ENCODE results near the gene DNAAF1.
A peak's percentile ranks its signal among the peaks of the same experiment; 100 is the strongest.
"Not testable (repeated sequence)": the region's sequence is repeated elsewhere in the genome, so short reads cannot be mapped to it uniquely, and the experiment has no call there.

Gene DNAAF1

DNA sequence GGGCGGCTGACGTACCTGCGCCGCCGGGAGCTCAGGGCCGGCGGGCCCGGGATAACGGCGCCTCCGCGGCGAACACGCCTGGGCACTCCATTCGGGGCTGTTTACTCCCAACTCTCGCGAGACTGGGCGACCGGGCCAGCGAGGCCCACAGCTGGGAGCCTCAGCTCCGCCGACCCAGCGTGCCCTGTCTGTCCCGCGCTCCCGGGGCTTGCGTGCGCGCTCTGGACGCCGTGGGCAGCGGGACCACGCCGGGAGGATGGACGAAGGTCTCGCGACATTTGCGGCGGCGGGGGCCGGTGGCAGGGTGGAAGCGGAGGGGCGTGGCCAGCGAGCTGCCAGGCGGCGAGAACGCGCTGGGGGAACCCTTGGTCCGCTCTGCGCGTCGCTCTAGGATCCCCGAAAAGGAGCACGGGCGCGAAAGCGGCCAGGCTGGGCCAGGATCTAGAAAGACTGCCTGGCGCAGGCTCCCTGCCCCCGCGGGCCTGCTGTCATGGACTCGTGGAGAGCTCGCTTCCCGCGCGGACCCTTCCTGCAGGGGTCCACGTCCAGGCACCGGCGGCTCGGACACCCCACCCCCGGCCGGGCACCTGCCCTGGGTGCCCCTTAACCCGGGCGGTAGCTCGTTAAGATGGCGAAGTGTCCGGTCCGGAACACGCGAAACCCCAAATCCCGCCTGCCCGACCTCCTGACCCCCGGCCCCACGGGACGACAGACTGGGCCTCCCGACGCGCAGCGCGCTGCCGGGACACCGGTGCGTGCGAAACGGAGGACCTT is 28.2 kb upstream of the DNAAF1 start, which contains the start of gene MBTPS1:
MBTPS1 (minus strand) TSS at position 223 of the 774 bp plus-strand sequence. CDS start 15,159 bp downstream, outside the sequence.
- peak; percentile 18; the same call in 1 of the 2 replicates for TF ChIP-seq CTCF (conservative IDR thresholded peaks at IDR 0.05)

GRCh38 chr16:84117494-84117843 is 27.6 kb upstream of the DNAAF1 start:
- peak overlapping the region; percentile 92 for H3K27ac ChIP-seq
- no peak for TF ChIP-seq CTCF (conservative IDR thresholded peaks at IDR 0.05)

More for the DNA sequence above, 28.2 kb upstream of the DNAAF1 start, which contains the start of gene MBTPS1:
- peak within 1 kb of the TSS; percentile 92 for H3K27ac ChIP-seq

- not testable (repeated sequence) for H3K27ac ChIP-seq
Measured at GRCh38 chr16:84118315-84118714, 26.8 kb upstream of the DNAAF1 start.

DNA sequence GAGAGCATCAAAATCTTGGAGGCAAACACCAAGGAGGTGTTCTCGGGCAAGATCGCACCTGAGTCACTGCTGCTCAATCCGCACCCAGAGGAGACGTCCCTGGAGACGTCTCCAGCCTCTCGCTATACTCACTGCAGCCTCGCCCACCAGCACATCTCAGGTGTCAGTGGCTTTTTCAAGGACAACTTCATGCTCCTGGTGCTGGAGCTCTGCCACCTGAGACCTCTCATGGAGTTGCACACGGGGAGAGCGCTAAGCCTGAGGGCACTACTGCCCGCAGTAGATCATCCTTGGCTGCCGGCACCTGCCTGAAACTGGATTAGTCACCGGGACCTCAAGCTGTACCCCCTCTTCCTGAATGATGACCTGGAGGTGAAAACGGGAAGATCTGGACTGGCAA is 25.7 kb upstream of the DNAAF1 start:
- no peak overlapping the region for H3K27ac ChIP-seq
- TF ChIP-seq CTCF (conservative IDR thresholded peaks at IDR 0.05) = no peak

DNA sequence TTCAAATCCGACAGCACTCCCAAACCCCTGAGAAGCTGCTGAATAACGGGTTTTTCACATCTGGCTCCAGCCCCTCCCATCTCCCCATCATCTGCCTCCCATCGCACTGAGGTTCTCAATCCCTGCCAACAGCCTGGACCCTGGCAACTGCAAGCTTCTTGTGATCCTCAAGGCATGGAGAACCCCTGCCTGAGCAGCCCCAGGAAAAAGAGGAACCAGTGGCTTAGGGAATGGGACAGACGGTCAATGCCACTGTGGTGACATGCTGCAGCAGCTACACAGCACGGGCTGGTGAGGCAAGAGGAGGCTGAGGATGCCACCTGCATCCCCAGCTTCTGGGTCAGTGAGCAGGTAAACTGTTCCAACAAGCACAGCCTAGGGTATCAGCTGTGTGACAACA is 25.1 kb upstream of the DNAAF1 start:
- TF ChIP-seq CTCF (conservative IDR thresholded peaks at IDR 0.05) = no peak
- H3K27ac ChIP-seq = no peak overlapping the region

DNA sequence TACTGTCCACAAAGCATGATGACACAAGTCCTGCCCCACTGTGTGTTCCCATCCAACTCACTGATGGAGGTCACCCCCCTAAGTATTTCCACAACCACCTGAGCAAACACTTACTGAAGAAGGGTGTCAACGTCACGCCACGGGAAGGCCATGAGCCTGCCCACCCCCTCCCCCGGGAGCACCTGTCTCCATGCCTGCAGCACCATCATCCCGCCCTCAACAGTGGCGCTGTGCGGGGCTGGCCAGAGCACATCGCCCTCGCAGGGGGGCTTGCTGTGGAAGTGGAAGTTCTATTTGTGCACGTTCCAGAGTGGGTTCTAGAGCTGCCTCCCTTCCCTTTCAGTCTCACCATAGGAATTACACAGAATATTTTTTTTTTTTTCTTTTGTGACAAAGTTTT is 24.1 kb upstream of the DNAAF1 start:
- no peak overlapping the region for H3K27ac ChIP-seq
- TF ChIP-seq CTCF (conservative IDR thresholded peaks at IDR 0.05) = no peak

- H3K27ac ChIP-seq = no peak overlapping the region
- TF ChIP-seq CTCF (conservative IDR thresholded peaks at IDR 0.05) = no peak
Measured at GRCh38 chr16:84124257-84125073, 20.6 kb upstream of the DNAAF1 start.
